Mucosa of rectum (tissue), 2 donors: Measurements from ENCODE around the gene TCTA.
A peak's percentile ranks its signal among the peaks of the same experiment; 100 is the strongest.

Source experiments
- H3K27ac ChIP-seq, 2 donors: one replicate each; pipeline ENCODE4 v1.7.0; 2013; ENCODE audit warnings: inconsistent platforms in 2 of 2, low read depth in 2 of 2, low read length in 2 of 2
- H3K27me3 ChIP-seq, 2 donors: one replicate each; pipeline ENCODE4 v1.7.0; 2013; ENCODE audit warnings: low read length in 2 of 2; ENCODE audit not compliant: control insufficient read depth in 2 of 2, insufficient read depth in 2 of 2
- H3K36me3 ChIP-seq, 2 donors: one replicate each; pipeline ENCODE4 v1.7.0; 2013; ENCODE audit warnings: low read length in 2 of 2; ENCODE audit not compliant: control insufficient read depth in 2 of 2, insufficient read depth in 2 of 2
- H3K4me1 ChIP-seq, 2 donors: one replicate each; pipeline ENCODE4 v1.7.0; 2013; ENCODE audit warnings: low read length in 2 of 2, mild to moderate bottlenecking in 1 of 2; ENCODE audit not compliant: control insufficient read depth in 2 of 2, insufficient read depth in 2 of 2
- H3K4me3 ChIP-seq, 2 donors: one replicate each; pipeline ENCODE4 v1.7.0; 2013; ENCODE audit warnings: low read length in 2 of 2
- H3K9ac ChIP-seq, 2 donors: one replicate each; pipeline ENCODE4 v1.7.0; 2013; ENCODE audit warnings: low read length in 2 of 2, low read depth in 1 of 2, mild to moderate bottlenecking in 1 of 2
- H3K9me3 ChIP-seq, 2 donors: one replicate each; pipeline ENCODE4 v1.7.0; 2013; ENCODE audit warnings: low read length in 2 of 2; ENCODE audit not compliant: control insufficient read depth in 2 of 2
- donor health status: healthy.
- donor health status: Normal muscosa, but diverticular disease.

TCTA gene

DNA sequence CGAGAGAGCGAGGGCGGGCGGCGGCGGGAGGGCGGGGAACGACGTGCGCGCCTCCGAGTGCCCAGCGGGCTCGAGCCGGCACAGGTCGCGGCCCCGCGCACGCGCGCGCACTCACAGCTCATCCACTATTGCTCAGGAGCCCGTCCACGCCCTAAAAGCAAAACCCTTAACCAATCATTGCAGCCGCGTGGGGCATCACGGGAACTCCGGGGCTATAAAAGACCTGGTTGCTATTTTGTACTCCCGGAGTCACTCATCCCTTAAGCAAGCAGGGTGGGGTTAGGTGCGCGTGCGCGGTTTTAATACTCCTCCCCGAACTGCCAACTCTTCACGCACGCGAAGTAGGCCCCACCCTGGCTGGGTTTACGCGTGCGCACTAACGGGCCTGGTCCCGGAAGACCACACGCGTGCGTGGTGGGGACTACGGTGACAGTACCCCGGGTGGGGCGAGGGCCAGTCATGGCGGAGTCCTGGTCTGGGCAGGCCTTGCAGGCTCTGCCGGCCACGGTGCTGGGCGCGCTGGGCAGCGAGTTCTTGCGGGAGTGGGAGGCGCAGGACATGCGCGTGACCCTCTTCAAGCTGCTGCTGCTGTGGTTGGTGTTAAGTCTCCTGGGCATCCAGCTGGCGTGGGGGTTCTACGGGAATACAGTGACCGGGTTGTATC lies at the start of gene TCTA, which contains the start of gene RHOA:
TCTA (plus strand) TSS at position 456 of the 664 bp plus-strand sequence; CDS start at position 460, 4 bp downstream.
RHOA (minus strand) TSS at position 9 of the 664 bp plus-strand sequence. CDS start 36,387 bp downstream, outside the sequence.
- peak within 1 kb of the TSS; percentile 97 to 98 for H3K9ac ChIP-seq
- peak within 1 kb of the TSS; percentile 95 for H3K4me3 ChIP-seq
- H3K9me3 ChIP-seq = no peaks in the 10 kb centered on the region
- peak within 1 kb of the TSS; percentile 97 to 98 for H3K27ac ChIP-seq
- H3K36me3 ChIP-seq = peaks cover 15 to 18% of the 10 kb centered on the region in 2 donors
- no peaks in the 10 kb centered on the region for H3K27me3 ChIP-seq
- H3K4me1 ChIP-seq = peaks cover 32 to 42% of the 10 kb centered on the region in 2 donors

GRCh38 chr3:49362561-49362960 lies 49.7 kb upstream of the TCTA start:
- peaks cover 35 to 47% of the 10 kb centered on the region in 2 donors for H3K36me3 ChIP-seq
- H3K4me1 ChIP-seq = peaks cover 14 to 16% of the 10 kb centered on the region in 2 donors
- H3K9ac ChIP-seq = no peak overlapping the region
- no peaks in the 10 kb centered on the region for H3K27me3 ChIP-seq
- no peak overlapping the region for H3K27ac ChIP-seq
- no peak overlapping the region for H3K4me3 ChIP-seq
- H3K9me3 ChIP-seq = no peaks in the 10 kb centered on the region

DNA sequence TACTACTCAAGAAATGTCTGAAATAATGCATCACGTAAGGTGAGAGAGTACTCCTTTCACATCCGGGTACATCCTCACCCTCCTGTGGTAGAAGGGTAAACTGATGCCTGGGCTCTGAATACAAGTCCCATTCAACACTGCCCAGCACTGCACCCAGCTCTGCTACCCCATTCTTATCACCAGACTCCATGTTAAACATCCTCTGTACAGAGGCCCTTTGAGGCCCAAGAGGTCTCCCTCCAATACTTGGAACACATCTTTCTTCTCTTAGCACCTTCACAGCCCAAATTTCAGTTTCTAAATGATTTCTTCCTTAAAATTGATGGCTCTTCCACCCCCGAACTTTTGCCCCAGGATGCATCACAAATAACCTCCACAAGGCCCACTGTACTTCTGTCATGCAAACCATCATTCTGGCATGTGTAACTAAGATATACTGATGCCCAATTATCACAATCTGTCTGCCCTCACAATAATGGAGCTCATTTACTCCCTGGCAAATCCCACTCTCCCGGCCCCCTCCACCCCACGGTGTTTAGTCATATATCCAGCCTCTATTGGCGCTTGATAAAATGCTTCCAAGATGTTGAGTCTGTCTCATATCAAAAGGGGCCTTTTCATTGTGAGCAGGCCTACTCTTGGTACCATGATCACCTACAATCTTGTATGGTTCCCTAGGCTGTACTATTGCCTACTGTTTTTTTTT lies 41.5 kb upstream of the TCTA start:
- no peak overlapping the region for H3K4me3 ChIP-seq
- H3K27ac ChIP-seq = no peak overlapping the region
- peaks cover 48 to 64% of the 10 kb centered on the region in 2 donors for H3K36me3 ChIP-seq

GRCh38 chr3:49371946-49372345 lies 40.3 kb upstream of the TCTA start:
- Histone ChIP-seq H3K27me3 (no peaks in the 10 kb centered on the region), H3K4me1 (no peaks in the 10 kb centered on the region), H3K9ac (no peak overlapping the region), H3K9me3 (no peaks in the 10 kb centered on the region), H3K4me3 (no peak overlapping the region), H3K27ac (no peak overlapping the region), H3K36me3 (peaks cover 42 to 54% of the 10 kb centered on the region in 2 donors)

More for the DNA sequence above, 41.5 kb upstream of the TCTA start:
- Histone ChIP-seq H3K27me3 (no peaks in the 10 kb centered on the region), H3K9me3 (no peaks in the 10 kb centered on the region), H3K9ac (no peak overlapping the region), H3K4me1 (no peaks in the 10 kb centered on the region)

GRCh38 chr3:49377483-49377882 lies 34.7 kb upstream of the TCTA start:
- Histone ChIP-seq H3K36me3 (peaks cover 18 to 26% of the 10 kb centered on the region in 2 donors), H3K9ac (no peak overlapping the region), H3K4me3 (no peak overlapping the region), H3K9me3 (no peaks in the 10 kb centered on the region), H3K27ac (no peak overlapping the region), H3K4me1 (no peaks in the 10 kb centered on the region), H3K27me3 (no peaks in the 10 kb centered on the region)

- Histone ChIP-seq H3K9me3 (no peaks in the 10 kb centered on the region), H3K27ac (no peak overlapping the region), H3K4me1 (peaks cover 0 to under 1% of the 10 kb centered on the region in 2 donors), H3K4me3 (no peak overlapping the region), H3K27me3 (no peaks in the 10 kb centered on the region), H3K9ac (no peak overlapping the region), H3K36me3 (peaks cover 10 to 19% of the 10 kb centered on the region in 2 donors)
These were observed 33.9 kb upstream of the TCTA start for GRCh38 chr3:49378249-49378895.

- Histone ChIP-seq H3K36me3 (peaks cover 0 to 3% of the 10 kb centered on the region in 2 donors), H3K27ac (peak overlapping the region in 1 of 2 donors; percentile 37), H3K9me3 (no peaks in the 10 kb centered on the region), H3K9ac (no peak overlapping the region), H3K27me3 (no peaks in the 10 kb centered on the region), H3K4me1 (peaks cover 3 to 10% of the 10 kb centered on the region in 2 donors), H3K4me3 (no peak overlapping the region)
These were observed 28.8 kb upstream of the TCTA start for GRCh38 chr3:49383387-49383786.

DNA sequence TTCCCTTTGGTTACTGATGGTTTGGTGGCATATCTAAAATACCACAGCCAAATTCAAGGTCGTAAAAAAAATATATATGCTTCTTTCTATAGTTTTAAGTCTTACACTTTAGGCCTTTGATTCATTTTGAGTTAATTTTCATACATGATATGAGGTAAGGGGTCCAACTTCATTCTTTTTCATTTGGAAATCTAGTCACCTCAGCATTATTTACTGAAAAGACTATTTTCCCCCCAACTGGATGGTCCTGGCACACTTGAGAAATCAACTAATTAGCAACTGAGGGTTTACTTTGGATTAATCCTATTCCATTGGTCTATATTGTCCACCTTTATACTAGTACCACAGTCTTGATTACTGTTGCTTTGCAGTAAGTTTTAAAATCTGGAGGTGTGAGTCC lies 26.6 kb upstream of the TCTA start:
- peaks cover 0 to 4% of the 10 kb centered on the region in 2 donors for H3K36me3 ChIP-seq
- H3K27ac ChIP-seq = no peak overlapping the region
- H3K4me3 ChIP-seq = no peak overlapping the region
- peaks cover 3 to 10% of the 10 kb centered on the region in 2 donors for H3K4me1 ChIP-seq
- no peaks in the 10 kb centered on the region for H3K9me3 ChIP-seq
- H3K9ac ChIP-seq = no peak overlapping the region
- H3K27me3 ChIP-seq = no peaks in the 10 kb centered on the region

DNA sequence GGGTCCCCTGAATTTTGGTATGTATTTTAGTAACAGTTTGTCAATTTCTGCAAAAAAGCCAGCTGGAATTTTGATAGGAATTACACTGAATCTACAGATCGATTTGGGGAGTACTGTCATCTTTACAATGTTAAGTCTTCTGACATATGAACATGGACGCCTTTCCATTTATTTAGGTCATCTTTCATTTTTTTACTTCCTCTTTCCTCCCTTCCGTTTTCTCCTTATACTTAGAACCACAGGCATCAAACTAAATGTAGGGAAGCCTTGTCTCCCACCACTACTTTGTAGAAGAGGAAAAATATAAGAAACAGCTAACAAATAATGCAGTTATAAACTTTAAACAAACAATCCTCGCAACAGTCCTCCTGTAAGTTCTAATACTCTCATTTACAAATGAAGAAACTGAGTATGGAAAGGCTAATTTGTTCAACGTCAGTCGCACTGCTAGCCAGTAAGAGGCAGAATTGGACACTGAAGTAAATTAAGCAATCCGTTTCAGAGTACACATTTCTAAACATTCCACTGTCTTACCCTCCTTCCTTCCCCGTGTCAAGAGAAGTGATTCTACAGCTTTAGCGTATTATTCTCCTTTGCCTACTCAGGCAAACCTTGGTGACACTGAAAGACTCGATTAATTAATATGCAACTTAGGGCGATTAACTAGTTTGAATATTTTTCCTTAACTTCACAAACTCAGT lies 26.0 kb upstream of the TCTA start:
- no peak overlapping the region for H3K27ac ChIP-seq
- H3K9me3 ChIP-seq = no peaks in the 10 kb centered on the region
- H3K4me1 ChIP-seq = peaks cover 3 to 10% of the 10 kb centered on the region in 2 donors
- H3K4me3 ChIP-seq = no peak overlapping the region
- peaks cover 0 to 4% of the 10 kb centered on the region in 2 donors for H3K36me3 ChIP-seq
- no peaks in the 10 kb centered on the region for H3K27me3 ChIP-seq
- no peak overlapping the region for H3K9ac ChIP-seq
